HEK293 (cell line): ENCODE data around the gene ZC3H10.

Experiments used
- CTCF ChIA-PET: fragments of 350-600 bp; formaldehyde crosslinking; extraction: SDS; loops from one replicate; lab custom pipeline; 2021; ENCODE audit warnings: antibody characterized with exemption; lab: Yijun Ruan, JAX
- POLR2A ChIA-PET: fragments of 300-600 bp; formaldehyde crosslinking; extraction: SDS; loops from one replicate; lab custom pipeline; 2020; ENCODE audit warnings: antibody characterized with exemption, inconsistent platforms; lab: Yijun Ruan, JAX
- H3K27ac ChIP-seq: fragments of 200-500 bp; sonication (Bioruptor generic); 2 replicates; pipeline ENCODE4 v1.5.1; 2014; ENCODE audit warnings: low read depth, low read length, control low read depth, inconsistent platforms; ENCODE audit errors: extremely low read depth
- H3K36me3 ChIP-seq, 2 experiments: fragments of 200-500 bp in 1 of 2; sonication (Bioruptor generic) in 1 of 2; 1 replicate in 1 of 2; 2 replicates in 1 of 2; pipeline ENCODE4 v1.5.1; 2014 to 2017; ENCODE audit warnings: inconsistent platforms in 2 of 2, low read length in 2 of 2; ENCODE audit not compliant: control insufficient read depth in 2 of 2, insufficient read depth in 1 of 2
- H3K4me1 ChIP-seq: fragments of 200-500 bp; sonication (Bioruptor generic); 2 replicates; pipeline ENCODE4 v1.5.1; 2014; ENCODE audit warnings: mild to moderate bottlenecking, low read length, inconsistent platforms; ENCODE audit not compliant: control insufficient read depth, insufficient read depth
- H3K4me3 ChIP-seq: 2 replicates; pipeline ENCODE4 v1.5.1; 2011; ENCODE audit warnings: low read depth, mild to moderate bottlenecking, control low read depth, low read length, moderate library complexity
- H3K9me3 ChIP-seq: fragments of 200-500 bp; sonication (Bioruptor generic); 2 replicates; pipeline ENCODE4 v1.5.1; 2014; ENCODE audit warnings: low read depth, low read length, inconsistent platforms; ENCODE audit not compliant: control insufficient read depth, insufficient read depth
- GFI1B ChIP-seq: fragments of 450-650 bp; formaldehyde crosslinking; IDR thresholded peaks from 2 replicates; pipeline ENCODE4 v1.5.1; 2016; ENCODE audit warnings: missing biosample characterization, missing genetic modification characterization
- GLIS2 ChIP-seq: fragments of 450-650 bp; formaldehyde crosslinking; IDR thresholded peaks from 2 replicates; pipeline ENCODE4 v1.5.1; 2016; ENCODE audit warnings: missing biosample characterization, missing genetic modification characterization
- KLF16 ChIP-seq: fragments of 450-650 bp; formaldehyde crosslinking; IDR thresholded peaks from 2 replicates; pipeline ENCODE4 v1.5.1; 2017; ENCODE audit warnings: missing biosample characterization, missing genetic modification characterization
- KLF8 ChIP-seq: fragments of 450-650 bp; formaldehyde crosslinking; IDR thresholded peaks from 2 replicates; pipeline ENCODE4 v1.5.1; 2016; ENCODE audit warnings: missing biosample characterization, missing genetic modification characterization
- SCRT2 ChIP-seq: fragments of 450-650 bp; formaldehyde crosslinking; IDR thresholded peaks from 2 replicates; pipeline ENCODE4 v1.5.1; 2016; ENCODE audit warnings: missing biosample characterization, missing genetic modification characterization
- SETDB1 ChIP-seq: IDR thresholded peaks from one replicate; pipeline ENCODE4 v1.6.1; 2017; ENCODE audit warnings: mild to moderate bottlenecking, low read length, moderate library complexity, mixed read lengths; ENCODE audit not compliant: insufficient read length
- TCF7L2 ChIP-seq: IDR thresholded peaks from 2 replicates; pipeline ENCODE4 v1.6.1; 2011; ENCODE audit warnings: low read depth, mild to moderate bottlenecking, inconsistent platforms, low read length, moderate library complexity, borderline replicate concordance
- ZBTB8A ChIP-seq: fragments of 450-650 bp; formaldehyde crosslinking; IDR thresholded peaks from 2 replicates; pipeline ENCODE4 v1.5.1; 2016; ENCODE audit warnings: missing biosample characterization, missing genetic modification characterization
- ZNF175 ChIP-seq: fragments of 450-650 bp; formaldehyde crosslinking; IDR thresholded peaks from 2 replicates; pipeline ENCODE4 v1.5.1; 2016; ENCODE audit warnings: missing biosample characterization, missing genetic modification characterization
- ZNF37A ChIP-seq: fragments of 450-650 bp; IDR thresholded peaks from 2 replicates; pipeline ENCODE4 v1.5.1; 2018; ENCODE audit warnings: missing biosample characterization, missing genetic modification characterization
- ZNF544 ChIP-seq: fragments of 450-650 bp; formaldehyde crosslinking; IDR thresholded peaks from 2 replicates; pipeline ENCODE4 v1.5.0; 2017; ENCODE audit warnings: missing biosample characterization, missing genetic modification characterization
- TF ChIP-seq, protein P1 (sequence below): fragments of 450-650 bp; formaldehyde crosslinking; conservative IDR thresholded peaks from 2 replicates; pipeline ENCODE4 v1.5.1; 2016; ENCODE audit warnings: low read depth, missing biosample characterization, missing genetic modification characterization
- TF ChIP-seq, protein P2 (sequence below): fragments of 450-650 bp; formaldehyde crosslinking; IDR thresholded peaks from 2 replicates; pipeline ENCODE4 v1.5.1; 2016; ENCODE audit warnings: missing biosample characterization, missing genetic modification characterization
- TF ChIP-seq, protein P3 (sequence below): fragments of 450-650 bp; formaldehyde crosslinking; IDR thresholded peaks from 2 replicates; pipeline ENCODE4 v1.5.1; 2016; ENCODE audit warnings: missing biosample characterization, missing genetic modification characterization
- TF ChIP-seq, protein P4 (sequence below): fragments of 450-650 bp; formaldehyde crosslinking; IDR thresholded peaks from 2 replicates; pipeline ENCODE4 v1.5.1; 2016; ENCODE audit warnings: missing biosample characterization, missing genetic modification characterization
- TF ChIP-seq, protein P5 (sequence below): fragments of 450-650 bp; formaldehyde crosslinking; IDR thresholded peaks from 2 replicates; pipeline ENCODE4 v1.5.1; 2016; ENCODE audit warnings: missing biosample characterization, missing genetic modification characterization
- TF ChIP-seq, protein P6 (sequence below): fragments of 450-650 bp; formaldehyde crosslinking; IDR thresholded peaks from 2 replicates; pipeline ENCODE4 v1.5.1; 2017; ENCODE audit warnings: missing biosample characterization, missing genetic modification characterization

The ZC3H10 gene

DNA sequence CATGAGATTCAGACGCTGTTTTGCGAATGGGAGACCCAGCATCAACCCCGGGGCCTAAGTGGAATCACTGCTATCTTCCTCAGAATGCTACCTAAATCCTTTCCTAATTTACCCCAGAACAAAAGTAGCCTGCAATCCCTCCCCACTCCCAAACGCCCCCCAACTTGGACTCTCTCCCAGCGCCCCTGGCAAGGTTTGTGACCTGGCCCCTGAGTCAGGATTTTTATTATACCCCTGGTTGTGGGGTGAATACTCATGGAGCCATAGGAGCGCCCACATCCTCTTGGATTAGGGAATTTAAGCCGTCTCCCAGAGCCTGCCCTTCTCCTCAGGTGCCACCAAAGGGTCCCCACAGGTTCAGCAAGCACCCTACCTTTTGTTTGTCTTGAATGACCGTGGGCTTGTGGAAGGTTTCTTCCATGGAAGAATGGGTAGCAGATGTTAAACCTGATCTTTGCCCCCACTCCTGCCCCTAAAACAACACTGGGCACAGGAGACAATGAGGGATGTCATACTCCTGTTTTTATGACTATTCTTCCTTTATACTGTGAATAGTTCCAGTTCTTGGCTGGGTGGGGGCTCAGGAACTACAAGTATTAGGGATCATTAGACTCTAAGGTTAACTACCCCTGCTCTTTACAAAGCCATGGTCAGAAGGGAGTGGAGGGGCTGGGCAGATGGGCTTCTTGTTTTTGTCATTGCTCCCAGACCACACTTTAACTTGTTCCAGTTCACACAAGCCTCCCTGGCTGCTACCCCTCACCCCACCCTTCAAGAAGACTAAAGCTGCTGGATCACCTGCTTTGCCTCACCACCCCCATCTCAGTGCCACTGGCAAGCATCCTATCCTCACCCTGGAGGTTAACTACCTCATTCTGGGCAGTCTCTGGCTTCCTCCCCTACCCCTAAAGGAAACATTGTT is 35.0 kb downstream of the ZC3H10 start (continued):
- TF ChIP-seq KLF16 (0 out of 2 replicates have a peak, but pooled peaks have one; percentile 3), GFI1B (tag by site-specific recombination) (0 out of 2 replicates have a peak, but pooled peaks have one; percentile 9), KLF8 (tag by site-specific recombination) (no peak), ZNF175 (tag by site-specific recombination) (no peak), TCF7L2 (no peak)
- TF ChIP-seq, protein P1, sequence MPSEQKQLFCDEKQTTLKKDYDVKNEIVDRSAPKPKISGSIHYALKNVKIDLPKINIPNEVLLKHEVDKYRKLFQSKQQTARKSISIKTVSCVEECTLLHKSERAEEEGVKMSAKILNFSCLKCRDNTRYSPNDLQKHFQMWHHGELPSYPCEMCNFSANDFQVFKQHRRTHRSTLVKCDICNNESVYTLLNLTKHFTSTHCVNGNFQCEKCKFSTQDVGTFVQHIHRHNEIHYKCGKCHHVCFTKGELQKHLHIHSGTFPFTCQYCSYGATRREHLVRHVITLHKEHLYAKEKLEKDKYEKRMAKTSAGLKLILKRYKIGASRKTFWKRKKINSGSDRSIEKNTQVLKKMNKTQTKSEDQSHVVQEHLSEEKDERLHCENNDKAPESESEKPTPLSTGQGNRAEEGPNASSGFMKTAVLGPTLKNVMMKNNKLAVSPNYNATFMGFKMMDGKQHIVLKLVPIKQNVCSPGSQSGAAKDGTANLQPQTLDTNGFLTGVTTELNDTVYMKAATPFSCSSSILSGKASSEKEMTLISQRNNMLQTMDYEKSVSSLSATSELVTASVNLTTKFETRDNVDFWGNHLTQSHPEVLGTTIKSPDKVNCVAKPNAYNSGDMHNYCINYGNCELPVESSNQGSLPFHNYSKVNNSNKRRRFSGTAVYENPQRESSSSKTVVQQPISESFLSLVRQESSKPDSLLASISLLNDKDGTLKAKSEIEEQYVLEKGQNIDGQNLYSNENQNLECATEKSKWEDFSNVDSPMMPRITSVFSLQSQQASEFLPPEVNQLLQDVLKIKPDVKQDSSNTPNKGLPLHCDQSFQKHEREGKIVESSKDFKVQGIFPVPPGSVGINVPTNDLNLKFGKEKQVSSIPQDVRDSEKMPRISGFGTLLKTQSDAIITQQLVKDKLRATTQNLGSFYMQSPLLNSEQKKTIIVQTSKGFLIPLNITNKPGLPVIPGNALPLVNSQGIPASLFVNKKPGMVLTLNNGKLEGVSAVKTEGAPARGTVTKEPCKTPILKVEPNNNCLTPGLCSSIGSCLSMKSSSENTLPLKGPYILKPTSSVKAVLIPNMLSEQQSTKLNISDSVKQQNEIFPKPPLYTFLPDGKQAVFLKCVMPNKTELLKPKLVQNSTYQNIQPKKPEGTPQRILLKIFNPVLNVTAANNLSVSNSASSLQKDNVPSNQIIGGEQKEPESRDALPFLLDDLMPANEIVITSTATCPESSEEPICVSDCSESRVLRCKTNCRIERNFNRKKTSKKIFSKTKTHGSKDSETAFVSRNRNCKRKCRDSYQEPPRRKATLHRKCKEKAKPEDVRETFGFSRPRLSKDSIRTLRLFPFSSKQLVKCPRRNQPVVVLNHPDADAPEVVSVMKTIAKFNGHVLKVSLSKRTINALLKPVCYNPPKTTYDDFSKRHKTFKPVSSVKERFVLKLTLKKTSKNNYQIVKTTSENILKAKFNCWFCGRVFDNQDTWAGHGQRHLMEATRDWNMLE (tag by site-specific recombination), result no peak
- TF ChIP-seq, protein P2, sequence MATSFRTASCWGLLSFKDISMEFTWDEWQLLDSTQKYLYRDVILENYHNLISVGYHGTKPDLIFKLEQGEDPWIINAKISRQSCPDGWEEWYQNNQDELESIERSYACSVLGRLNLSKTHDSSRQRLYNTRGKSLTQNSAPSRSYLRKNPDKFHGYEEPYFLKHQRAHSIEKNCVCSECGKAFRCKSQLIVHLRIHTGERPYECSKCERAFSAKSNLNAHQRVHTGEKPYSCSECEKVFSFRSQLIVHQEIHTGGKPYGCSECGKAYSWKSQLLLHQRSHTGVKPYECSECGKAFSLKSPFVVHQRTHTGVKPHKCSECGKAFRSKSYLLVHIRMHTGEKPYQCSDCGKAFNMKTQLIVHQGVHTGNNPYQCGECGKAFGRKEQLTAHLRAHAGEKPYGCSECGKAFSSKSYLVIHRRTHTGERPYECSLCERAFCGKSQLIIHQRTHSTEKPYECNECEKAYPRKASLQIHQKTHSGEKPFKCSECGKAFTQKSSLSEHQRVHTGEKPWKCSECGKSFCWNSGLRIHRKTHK (tag by site-specific recombination), result no peak
- TF ChIP-seq, protein P3, sequence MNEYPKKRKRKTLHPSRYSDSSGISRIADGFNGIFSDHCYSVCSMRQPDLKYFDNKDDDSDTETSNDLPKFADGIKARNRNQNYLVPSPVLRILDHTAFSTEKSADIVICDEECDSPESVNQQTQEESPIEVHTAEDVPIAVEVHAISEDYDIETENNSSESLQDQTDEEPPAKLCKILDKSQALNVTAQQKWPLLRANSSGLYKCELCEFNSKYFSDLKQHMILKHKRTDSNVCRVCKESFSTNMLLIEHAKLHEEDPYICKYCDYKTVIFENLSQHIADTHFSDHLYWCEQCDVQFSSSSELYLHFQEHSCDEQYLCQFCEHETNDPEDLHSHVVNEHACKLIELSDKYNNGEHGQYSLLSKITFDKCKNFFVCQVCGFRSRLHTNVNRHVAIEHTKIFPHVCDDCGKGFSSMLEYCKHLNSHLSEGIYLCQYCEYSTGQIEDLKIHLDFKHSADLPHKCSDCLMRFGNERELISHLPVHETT, result 0 out of 2 replicates have a peak, but pooled peaks have one; percentile 5

DNA sequence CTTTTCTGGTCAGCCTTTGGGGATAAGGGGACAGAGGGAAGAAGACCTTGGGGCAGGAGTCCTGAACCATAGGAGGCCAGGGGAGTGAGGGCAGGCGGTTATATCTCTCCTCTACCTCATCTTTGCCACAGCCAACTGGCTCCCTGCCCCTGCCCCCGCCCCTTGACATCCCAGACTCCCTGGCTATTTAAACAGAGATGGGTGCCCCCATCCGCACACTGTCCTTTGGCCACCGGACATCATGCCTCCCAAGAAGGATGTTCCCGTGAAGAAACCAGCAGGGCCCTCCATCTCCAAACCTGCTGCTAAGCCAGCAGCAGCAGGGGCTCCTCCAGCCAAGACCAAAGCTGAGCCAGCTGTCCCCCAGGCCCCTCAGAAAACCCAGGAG is 35.6 kb downstream of the ZC3H10 start:
- no peak overlapping the region for H3K27ac ChIP-seq
- CTCF ChIA-PET, result interaction anchor here (0.6 to 2.2 kb wide), 4 partner anchors 16 to 35 kb away, joined by 3 to 8 read pairs (median 4); partner anchors contain the start of gene ZC3H10
- TF ChIP-seq GLIS2 (tag by site-specific recombination) (0 out of 2 replicates have a peak, but pooled peaks have one; percentile 33), SETDB1 (no peak)
- no peaks in the 10 kb centered on the region; the same call in 1 of the 2 replicates for H3K4me1 ChIP-seq
- POLR2A ChIA-PET, result interaction anchor here (3.8 kb wide), 1 partner anchor 26 kb away, joined by 20 read pairs; the partner anchor contains the start of gene ESYT1
- no peak overlapping the region for H3K4me3 ChIP-seq
- no peaks in the 10 kb centered on the region for H3K9me3 ChIP-seq
- peaks cover 4 to 21% of the 10 kb centered on the region in 2 experiments for H3K36me3 ChIP-seq

DNA sequence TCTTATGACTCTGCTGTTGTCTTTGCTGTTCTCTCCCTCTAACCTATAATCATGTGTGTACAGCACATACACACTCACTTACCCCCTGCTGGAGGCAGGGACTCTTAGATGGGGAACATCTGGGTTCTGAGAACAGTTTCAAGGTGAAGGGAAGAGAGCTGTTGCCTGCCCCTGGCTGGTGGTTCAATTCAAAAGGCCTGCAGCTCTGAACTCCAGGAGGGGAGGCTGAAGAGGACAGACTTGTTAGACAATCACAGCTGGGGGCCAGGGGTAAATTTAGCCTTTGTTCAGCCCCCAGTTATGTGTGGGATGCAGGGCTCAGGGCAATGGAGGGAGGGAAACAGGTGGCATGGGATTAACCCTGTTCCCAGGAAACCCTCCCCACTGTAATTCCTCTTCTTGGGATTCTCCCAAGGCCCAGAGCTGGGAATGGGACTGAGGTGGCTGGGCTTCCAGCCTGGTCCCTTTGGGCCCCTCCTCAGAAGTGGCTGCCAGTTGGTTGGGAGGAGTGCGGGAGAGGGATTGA is 36.2 kb downstream of the ZC3H10 start:
- H3K9me3 ChIP-seq, result no peaks in the 10 kb centered on the region
- H3K4me1 ChIP-seq, result no peaks in the 10 kb centered on the region; the same call in 1 of the 2 replicates
- POLR2A ChIA-PET, result interaction anchor here (1.4 to 3.8 kb wide), 2 partner anchors 9 to 26 kb away, joined by 5 to 20 read pairs; partner anchors contain the start of gene ESYT1
- H3K4me3 ChIP-seq, result no peak overlapping the region
- CTCF ChIA-PET, result interaction anchor here (0.6 to 2.2 kb wide), 4 partner anchors 17 to 35 kb away, joined by 3 to 8 read pairs (median 4); partner anchors contain the start of gene ZC3H10
- no peak overlapping the region for H3K27ac ChIP-seq
- H3K36me3 ChIP-seq, result peaks cover 4 to 24% of the 10 kb centered on the region in 2 experiments
- TF ChIP-seq ZNF544 (tag by site-specific recombination) (no peak), ZBTB8A (tag by site-specific recombination) (no peak), SCRT2 (tag by site-specific recombination) (peak; percentile 60), ZNF37A (tag by site-specific recombination) (no peak)
- TF ChIP-seq, protein P4, sequence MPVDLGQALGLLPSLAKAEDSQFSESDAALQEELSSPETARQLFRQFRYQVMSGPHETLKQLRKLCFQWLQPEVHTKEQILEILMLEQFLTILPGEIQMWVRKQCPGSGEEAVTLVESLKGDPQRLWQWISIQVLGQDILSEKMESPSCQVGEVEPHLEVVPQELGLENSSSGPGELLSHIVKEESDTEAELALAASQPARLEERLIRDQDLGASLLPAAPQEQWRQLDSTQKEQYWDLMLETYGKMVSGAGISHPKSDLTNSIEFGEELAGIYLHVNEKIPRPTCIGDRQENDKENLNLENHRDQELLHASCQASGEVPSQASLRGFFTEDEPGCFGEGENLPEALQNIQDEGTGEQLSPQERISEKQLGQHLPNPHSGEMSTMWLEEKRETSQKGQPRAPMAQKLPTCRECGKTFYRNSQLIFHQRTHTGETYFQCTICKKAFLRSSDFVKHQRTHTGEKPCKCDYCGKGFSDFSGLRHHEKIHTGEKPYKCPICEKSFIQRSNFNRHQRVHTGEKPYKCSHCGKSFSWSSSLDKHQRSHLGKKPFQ (tag by site-specific recombination), result no peak
- TF ChIP-seq, protein P5, sequence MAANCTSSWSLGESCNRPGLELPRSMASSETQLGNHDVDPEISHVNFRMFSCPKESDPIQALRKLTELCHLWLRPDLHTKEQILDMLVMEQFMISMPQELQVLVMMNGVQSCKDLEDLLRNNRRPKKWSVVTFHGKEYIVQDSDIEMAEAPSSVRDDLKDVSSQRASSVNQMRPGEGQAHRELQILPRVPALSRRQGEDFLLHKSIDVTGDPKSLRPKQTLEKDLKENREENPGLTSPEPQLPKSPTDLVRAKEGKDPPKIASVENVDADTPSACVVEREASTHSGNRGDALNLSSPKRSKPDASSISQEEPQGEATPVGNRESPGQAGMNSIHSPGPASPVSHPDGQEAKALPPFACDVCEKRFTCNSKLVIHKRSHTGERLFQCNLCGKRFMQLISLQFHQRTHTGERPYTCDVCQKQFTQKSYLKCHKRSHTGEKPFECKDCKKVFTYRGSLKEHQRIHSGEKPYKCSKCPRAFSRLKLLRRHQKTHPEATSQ (tag by site-specific recombination), result no peak
- TF ChIP-seq, protein P6, sequence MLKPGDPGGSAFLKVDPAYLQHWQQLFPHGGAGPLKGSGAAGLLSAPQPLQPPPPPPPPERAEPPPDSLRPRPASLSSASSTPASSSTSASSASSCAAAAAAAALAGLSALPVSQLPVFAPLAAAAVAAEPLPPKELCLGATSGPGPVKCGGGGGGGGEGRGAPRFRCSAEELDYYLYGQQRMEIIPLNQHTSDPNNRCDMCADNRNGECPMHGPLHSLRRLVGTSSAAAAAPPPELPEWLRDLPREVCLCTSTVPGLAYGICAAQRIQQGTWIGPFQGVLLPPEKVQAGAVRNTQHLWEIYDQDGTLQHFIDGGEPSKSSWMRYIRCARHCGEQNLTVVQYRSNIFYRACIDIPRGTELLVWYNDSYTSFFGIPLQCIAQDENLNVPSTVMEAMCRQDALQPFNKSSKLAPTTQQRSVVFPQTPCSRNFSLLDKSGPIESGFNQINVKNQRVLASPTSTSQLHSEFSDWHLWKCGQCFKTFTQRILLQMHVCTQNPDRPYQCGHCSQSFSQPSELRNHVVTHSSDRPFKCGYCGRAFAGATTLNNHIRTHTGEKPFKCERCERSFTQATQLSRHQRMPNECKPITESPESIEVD (tag by site-specific recombination), result no peak
